Kidney glomerular epithelial cell (primary cell): ENCODE measurements around the gene LGALS9.
"Not testable (repeated sequence)": the region's sequence is repeated elsewhere in the genome, so short reads cannot be mapped to it uniquely, and the experiment has no call there.

Experiments
- DNase-seq: peaks from one replicate; lab custom pipeline; 2025; lab: John Stamatoyannopoulos, UW

LGALS9 gene

DNA sequence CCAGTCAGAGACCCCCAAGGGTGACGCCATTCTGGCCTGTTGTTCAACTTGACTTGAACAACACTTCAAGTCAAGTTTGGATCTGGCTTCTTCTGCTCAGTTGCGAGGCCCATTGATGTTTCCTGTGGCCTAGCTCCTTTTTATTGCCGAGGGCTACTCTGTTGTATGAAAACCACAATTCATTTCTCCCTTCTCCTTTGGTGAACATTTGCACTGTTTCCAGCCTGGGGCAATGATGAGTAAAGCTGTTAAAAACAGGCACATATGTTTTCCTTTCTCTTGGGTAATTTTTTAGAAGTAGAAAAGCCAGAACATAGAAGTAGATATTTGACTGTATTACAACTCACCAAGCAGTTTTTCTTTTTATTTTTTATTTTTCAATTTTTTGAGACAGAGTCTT, 1.7 kb upstream of the LGALS9 start:
- DNase-seq, result not testable (repeated sequence)

DNA sequence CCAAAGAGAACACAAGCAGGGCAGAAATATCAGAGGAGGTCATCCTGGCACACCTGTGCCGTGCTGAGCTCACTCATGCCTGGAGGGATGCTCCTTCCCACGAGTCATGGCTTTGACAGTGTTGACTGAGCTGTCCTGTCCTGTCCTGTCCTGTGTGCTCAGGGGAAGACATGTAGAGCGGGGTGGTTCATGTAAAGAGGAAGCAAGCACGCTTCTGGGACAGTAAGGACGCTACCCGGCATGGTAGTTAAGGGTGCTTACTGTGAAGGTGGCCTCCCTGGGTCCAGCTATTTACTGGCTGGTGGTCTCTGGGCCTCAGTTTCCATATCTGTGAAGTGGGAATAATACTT, 398 bp downstream of the LGALS9 start:
- no peak for DNase-seq

GRCh38 chr17:27631897-27632725, 1.1 kb downstream of the LGALS9 start:
- no peak for DNase-seq

DNA sequence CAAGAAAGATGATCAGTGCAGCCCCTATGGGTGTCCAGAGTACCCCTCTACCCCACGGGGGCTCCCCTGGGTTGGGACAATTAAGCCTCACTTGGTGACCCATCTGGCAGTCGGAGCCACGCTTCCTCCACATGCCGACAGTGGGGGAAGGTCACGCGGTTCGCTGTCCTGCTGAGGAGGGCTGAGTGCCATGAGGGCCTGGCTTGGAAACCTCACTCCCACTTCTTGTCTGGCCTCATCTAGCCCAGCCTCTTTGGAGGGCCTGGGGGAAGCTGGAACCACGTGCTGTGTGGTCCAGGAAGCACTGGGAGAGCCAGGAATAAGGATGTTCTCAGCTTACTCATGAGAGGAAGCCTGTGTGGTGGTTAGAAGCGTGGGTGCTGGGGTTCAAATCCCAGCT, 1.8 kb downstream of the LGALS9 start:
- DNase-seq, result not testable (repeated sequence)

DNA sequence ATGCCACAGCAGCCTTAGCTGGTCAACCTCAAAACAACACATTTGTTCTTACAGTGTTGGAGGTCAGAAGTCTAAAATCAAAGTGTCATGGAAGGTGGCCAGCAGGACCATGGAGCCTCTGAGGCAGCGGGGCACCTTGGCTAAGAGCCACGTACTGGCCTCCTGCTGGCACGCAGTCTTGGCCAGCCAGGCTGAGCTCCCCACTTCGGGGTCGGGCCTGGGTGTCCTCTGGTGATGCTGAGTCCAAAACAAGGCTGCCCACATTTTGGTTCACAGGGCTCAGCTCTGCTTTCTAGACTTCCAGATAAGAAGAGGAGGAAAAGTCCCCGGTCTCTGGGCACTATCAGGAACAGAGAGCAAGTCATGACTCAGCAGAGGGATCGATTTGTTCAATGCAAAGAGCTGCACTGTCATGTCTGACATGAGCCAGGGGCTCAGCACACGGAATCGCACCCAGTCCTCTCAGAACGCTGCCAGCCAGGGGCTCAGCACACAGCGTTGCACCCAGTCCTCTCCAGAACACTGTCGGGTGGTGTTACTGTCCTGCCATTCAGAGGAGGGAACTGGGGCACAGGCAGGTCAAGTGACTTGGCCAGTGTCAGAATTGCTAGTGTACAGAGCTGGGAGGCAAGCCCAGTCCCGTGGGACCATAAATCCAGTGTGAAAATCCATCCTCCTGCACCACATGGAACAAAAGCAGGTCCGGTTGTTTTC, 2.5 kb downstream of the LGALS9 start:
- no peak for DNase-seq

GRCh38 chr17:27634026-27634335, 3.0 kb downstream of the LGALS9 start:
- DNase-seq, result no peak

- DNase-seq, result no peak
Observed at GRCh38 chr17:27634776-27635175, 3.8 kb downstream of the LGALS9 start.

DNA sequence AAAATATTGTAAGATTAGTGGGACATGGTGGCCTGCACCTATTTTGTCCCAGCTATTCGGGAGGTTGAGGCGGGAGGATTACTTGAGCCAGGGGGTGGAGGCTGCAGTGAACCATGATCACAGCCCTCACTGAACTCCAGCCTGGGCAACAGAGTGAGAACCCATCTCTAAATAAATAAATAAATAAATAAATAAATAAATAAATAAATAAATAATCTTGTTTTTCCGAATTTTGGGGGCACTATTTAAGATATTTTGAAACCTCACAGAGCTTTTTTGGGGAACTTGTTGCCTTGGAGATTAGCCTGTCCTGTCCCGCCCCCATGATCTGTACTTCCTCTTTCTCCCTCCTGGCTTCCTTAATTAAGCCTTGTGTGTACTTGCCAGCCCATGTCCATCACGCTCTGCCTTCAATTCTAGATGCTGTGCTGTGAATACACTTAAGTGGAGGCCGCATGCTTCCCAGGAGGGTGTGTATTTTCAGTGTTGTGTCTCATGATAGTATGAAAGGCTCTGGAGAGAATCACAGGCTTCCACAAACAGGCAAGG, 4.4 kb downstream of the LGALS9 start:
- no peak for DNase-seq

DNA sequence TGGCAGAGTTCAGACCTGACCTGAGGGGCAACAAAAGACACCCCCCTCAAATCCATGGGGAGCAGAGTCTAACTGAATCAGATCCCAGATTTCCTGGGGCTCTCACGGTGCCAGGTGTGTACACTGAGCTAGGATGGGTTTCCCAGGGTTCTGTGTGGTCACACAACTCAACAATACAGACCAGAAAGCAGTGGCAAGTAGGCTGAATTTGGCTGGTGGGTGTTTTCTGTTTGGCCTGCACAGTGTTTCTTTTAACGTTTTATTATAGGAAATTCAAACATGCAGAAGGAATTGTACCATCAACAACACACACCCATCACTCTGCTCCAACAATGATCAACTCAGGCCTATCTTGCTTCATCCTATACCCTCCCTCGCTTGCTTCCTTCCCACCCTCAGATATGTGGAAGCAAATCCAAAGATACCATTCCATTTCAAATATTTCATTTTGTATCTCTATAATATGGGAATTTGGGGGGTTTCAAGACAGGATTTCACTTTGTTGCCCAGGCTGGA, 5.1 kb downstream of the LGALS9 start:
- not testable (repeated sequence) for DNase-seq

DNA sequence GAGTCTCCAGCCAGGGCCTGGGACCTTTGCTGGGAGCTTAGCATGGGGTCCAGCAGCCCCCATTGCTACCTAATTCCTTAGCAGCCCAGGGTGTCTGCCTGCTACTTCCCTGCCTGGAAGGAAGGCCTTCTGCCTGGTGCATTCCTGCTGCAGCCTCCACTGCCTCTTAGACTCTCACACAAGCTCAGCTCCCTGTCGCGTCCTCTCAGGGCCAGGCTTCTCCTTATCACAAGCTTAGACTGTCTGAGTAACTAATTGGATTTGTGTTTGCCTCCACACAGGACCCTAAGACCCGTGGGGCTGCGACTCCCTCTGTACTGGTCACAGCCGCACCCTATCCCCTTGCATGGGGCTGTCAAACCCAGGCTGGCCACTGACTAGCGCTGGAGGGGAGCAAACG, 6.8 kb downstream of the LGALS9 start:
- DNase-seq, result not testable (repeated sequence)

- DNase-seq, result not testable (repeated sequence)
Observed at GRCh38 chr17:27638415-27638914, 7.5 kb downstream of the LGALS9 start.

DNA sequence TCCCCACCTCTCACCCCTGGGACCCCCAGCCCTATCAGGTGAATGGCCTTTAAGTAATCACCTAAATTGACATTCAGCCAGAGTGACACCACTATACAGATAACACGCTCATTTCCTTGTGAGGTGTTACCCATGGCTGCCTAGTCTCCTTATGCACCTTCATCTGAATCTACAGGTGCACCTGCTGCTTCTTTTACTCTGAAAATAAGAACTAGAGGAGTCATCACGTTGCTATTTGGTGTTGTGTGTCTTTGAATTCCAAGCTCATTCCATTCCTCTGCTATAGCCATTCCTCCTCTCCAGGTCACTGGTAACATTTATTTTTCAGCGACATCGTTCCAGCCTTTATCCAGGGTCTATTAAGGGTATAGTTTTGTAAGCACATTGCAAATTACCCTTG, 9.8 kb downstream of the LGALS9 start:
- DNase-seq, result no peak

DNA sequence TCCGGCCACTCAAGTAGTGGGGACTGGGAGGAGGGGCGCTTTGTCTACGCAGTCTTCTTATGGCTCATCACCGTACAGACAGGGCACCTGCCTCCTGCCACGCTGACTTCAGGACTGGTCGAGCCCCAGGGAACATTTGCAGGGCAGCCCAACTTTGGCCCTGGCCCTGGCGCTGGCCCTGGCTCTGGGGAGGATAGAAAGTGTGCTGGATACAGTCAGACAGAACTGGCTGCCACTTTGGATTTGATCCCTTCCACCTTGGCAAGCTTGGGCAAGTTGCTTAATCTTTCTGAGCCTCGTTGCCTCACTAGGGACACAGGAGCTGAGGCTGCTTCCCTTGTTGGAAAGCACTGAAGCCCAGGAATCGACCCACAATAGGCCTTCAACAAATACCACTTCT, 13.6 kb downstream of the LGALS9 start:
- DNase-seq, result no peak

GRCh38 chr17:27645621-27646020, 14.6 kb downstream of the LGALS9 start:
- DNase-seq, result not testable (repeated sequence)

DNA sequence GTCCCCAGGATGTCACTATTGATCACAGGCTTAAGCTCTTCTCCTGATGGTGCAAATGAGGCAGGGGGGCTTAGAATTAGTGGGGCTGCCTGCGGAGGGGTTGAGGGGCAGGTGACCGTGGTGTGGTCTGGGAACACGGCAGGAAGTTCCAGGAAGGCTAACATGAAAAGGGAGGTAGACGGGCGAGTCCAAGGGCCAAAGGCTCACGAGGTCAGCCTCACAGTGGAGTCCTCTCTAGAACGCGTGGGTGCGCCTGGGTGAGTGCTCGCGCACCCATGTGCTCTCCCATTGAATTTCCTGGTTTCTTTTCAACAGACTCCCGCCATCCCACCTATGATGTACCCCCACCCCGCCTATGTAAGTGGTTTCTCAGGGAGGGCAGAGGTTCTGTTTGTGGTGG, 15.2 kb downstream of the LGALS9 start:
- DNase-seq, result no peak

DNA sequence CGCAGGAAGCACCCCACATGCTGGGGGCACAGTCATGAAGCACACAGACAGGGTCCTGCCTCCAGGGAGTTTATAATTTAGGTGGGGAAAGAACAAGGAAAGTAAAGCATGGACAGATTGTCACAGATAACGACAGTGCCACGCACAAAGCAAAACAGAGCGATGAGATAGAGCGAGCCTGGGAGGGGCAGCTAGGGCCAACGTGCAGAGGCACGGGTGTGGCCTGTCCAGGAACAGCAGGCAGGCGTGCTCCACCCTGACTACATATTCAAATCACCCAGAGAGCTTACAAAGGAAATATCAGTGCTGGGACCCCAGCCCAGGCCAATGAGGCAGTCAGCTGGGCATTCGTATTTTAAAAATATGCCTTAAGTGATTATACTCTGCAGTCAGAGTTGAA, 16.8 kb downstream of the LGALS9 start:
- DNase-seq, result no peak

- not testable (repeated sequence) for DNase-seq
Observed at GRCh38 chr17:27649111-27649571, 18.2 kb downstream of the LGALS9 start.

DNA sequence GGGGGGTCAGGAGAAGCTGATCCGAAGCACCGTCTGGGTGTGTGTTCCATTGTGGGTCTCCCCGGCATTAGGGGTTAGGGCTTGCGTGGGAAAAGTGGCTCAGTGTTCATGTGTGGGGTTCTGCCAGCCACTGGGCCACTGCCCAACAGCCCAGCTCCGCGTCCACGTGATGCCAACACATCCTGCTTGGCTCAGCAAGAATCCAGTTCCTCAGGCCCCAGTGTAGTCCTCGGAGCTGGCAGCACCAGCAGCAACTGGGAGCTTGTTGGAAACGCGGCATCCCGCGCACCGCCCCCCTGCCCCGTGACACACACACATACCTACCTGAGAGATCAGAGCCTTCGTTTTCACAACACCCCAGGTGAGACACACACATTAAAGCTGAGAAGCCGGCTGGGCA, 18.9 kb downstream of the LGALS9 start:
- DNase-seq, result no peak

GRCh38 chr17:27650836-27651235, 19.8 kb downstream of the LGALS9 start:
- no peak for DNase-seq

- no peak for DNase-seq
Observed at GRCh38 chr17:27651411-27652345, 20.7 kb downstream of the LGALS9 start.

DNA sequence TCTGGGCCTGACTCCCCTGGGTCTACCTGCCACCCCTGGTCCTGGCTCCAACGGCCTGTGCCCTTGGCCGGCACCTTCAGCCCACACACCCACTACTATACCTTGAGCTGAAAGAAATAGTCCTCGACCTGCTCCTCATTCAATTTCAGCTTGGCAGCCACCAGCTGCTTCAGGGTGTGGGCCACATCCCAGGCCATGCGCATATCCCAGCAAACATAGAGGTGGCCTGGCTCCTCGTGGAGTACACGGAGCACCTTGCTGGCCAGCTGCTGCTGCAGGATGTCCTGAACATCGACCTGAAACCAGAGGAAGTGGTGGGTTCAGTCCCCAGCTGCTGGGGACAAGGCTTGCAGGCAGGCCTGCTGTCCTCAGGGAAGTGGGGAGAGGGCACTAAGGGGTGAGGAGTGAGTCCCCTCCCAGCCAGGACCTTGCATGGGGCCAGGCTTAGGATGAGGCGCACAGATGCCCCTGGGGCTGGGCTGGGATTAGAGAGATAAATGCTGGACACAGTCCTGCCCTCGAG, 22.5 kb downstream of the LGALS9 start:
- not testable (repeated sequence) for DNase-seq
